Transverse colon (tissue), 4 donors: ENCODE measurements around the gene TMEM214. TPM values are rescaled to one million over a fixed set of nuclear protein-coding genes. Genes with fewer than 3 reads are reported as not detected.

Experiments
- DNase-seq: peaks from one replicate; pipeline ENCODE4 v3.0.0-alpha.2; 2019
- H3K27ac ChIP-seq, 4 donors: fragments of 200-600 bp; sonication (generic); 2 replicates each; pipeline ENCODE4 v1.5.1; 2016 to 2018; ENCODE audit warnings: inconsistent platforms in 4 of 4
- H3K27me3 ChIP-seq: fragments of 200-600 bp; sonication (generic); 2 replicates; pipeline ENCODE4 v1.5.1; 2017; ENCODE audit warnings: inconsistent platforms
- H3K36me3 ChIP-seq, 4 donors: fragments of 200-600 bp; sonication (generic); 2 replicates each; pipeline ENCODE4 v1.5.1; 2017 to 2019; ENCODE audit warnings: inconsistent platforms in 4 of 4
- H3K4me1 ChIP-seq, 4 donors: fragments of 200-600 bp; sonication (generic); 2 replicates each; pipeline ENCODE4 v1.5.1; 2017 to 2020; ENCODE audit warnings: inconsistent platforms in 4 of 4
- H3K4me3 ChIP-seq, 4 donors: fragments of 200-600 bp; sonication (generic); 1 replicate in 1 of 4; 2 replicates in 3 of 4; pipeline versions ENCODE4 v1.5.1 to v1.6.1; 2017 to 2019; ENCODE audit warnings: inconsistent platforms in 4 of 4
- H3K9me3 ChIP-seq, 2 donors: fragments of 200-600 bp; sonication (generic); 2 replicates each; pipeline ENCODE4 v1.5.1; 2017 to 2019; ENCODE audit warnings: inconsistent platforms in 2 of 2
- EP300 ChIP-seq: sonication (generic); formaldehyde crosslinking; IDR thresholded peaks from one replicate; pipeline ENCODE4 v1.6.1; 2017; ENCODE audit warnings: antibody characterized with exemption, low read depth
- POLR2A ChIP-seq: fragments of 450-650 bp; IDR thresholded peaks from one replicate; pipeline ENCODE4 v1.6.1; 2016; ENCODE audit warnings: antibody characterized with exemption, mild to moderate bottlenecking, moderate library complexity
- POLR2AphosphoS5 ChIP-seq, 3 donors: sonication (generic); formaldehyde crosslinking; IDR thresholded peaks; one replicate each; pipeline ENCODE4 v1.6.1; 2016; ENCODE audit warnings: antibody characterized with exemption in 3 of 3
- WGBS, 2 donors: methylation state at CpG; one replicate each; pipeline ENCODE4 v1.1.5; 2018; ENCODE audit warnings: low coverage in 1 of 2; 5-methylcytosine and 5-hydroxymethylcytosine counted together
- in situ Hi-C, 4 donors: fragments of 200-750 bp; cut with MboI; loops; one replicate each; pipeline versions ENCODE4 v1.15.0 to v1.15.1; 2017; ENCODE audit warnings: low sequenced_read_pairs in 3 of 4, low pct_ligation_motif_present in 1 of 4, low pct_unique_long_range_greater_than_20kb in 1 of 4
- intact Hi-C: fragments of 100-400 bp; cut with DNase I; formaldehyde crosslinking; loops from one replicate; pipeline ENCODE4 v1.15.1; 2023; ENCODE audit warnings: low total_unique reads
- total RNA-seq, 4 donors: library from RNA; depleted of rRNA; stranded (reverse); fragments of >200 nt; gene quantifications; one replicate each; pipeline ENCODE4 v1.1.0, GENCODE V29; 2016
- TF ChIP-seq, protein P1 (sequence below), 5 experiments: fragments of 200-600 bp in 3 of 5; fragments of 450-650 bp in 2 of 5; sonication (generic) in 3 of 5; IDR thresholded peaks; 1 replicate in 2 of 5; 2 replicates in 3 of 5; pipeline ENCODE4 v1.5.1; 2016 to 2017; ENCODE audit warnings: antibody characterized with exemption in 5 of 5, inconsistent platforms in 3 of 5, mild to moderate bottlenecking in 2 of 5, moderate library complexity in 1 of 5

The TMEM214 gene
- total RNA-seq, 4 donors from 2014 or later: 51.2 to 179 (median 127) TPM

DNA sequence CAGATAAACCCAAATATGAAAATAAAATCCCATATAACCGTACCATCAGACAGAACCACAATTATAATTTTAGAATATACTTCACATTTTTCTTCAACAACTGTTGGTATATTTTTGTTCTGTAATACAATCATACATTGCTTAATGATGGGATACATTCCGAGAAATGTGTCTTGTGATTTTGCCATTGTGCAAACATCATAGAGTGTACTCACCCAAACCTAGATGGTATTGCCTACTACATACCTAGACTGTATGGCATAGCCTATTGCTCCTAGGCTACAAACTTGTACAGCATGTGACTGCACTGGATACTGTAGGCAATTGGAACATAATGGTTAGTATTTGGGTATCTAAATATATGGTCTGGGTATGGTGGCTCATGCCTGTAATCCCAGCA lies 31.8 kb upstream of the TMEM214 start:
- Histone ChIP-seq H3K4me3 (no peak overlapping the region), H3K27ac (no peak overlapping the region), H3K4me1 (no peaks in the 10 kb centered on the region), H3K9me3 (no peaks in the 10 kb centered on the region), H3K27me3 (no peaks in the 10 kb centered on the region), H3K36me3 (no peaks in the 10 kb centered on the region)
- intact Hi-C loops: no loop called here
- TF ChIP-seq POLR2A (no peak), EP300 (no peak), POLR2AphosphoS5 (IDR thresholded peaks at IDR 0.05) (no peak)
- TF ChIP-seq, protein P1, sequence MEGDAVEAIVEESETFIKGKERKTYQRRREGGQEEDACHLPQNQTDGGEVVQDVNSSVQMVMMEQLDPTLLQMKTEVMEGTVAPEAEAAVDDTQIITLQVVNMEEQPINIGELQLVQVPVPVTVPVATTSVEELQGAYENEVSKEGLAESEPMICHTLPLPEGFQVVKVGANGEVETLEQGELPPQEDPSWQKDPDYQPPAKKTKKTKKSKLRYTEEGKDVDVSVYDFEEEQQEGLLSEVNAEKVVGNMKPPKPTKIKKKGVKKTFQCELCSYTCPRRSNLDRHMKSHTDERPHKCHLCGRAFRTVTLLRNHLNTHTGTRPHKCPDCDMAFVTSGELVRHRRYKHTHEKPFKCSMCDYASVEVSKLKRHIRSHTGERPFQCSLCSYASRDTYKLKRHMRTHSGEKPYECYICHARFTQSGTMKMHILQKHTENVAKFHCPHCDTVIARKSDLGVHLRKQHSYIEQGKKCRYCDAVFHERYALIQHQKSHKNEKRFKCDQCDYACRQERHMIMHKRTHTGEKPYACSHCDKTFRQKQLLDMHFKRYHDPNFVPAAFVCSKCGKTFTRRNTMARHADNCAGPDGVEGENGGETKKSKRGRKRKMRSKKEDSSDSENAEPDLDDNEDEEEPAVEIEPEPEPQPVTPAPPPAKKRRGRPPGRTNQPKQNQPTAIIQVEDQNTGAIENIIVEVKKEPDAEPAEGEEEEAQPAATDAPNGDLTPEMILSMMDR (IDR thresholded peaks at IDR 0.05): no peak
- WGBS, 2 donors: 92 to 100% methylated on average over 2 of the region's 2 CpGs
- in situ Hi-C loops: no loop called here
- DNase-seq: no peak

DNA sequence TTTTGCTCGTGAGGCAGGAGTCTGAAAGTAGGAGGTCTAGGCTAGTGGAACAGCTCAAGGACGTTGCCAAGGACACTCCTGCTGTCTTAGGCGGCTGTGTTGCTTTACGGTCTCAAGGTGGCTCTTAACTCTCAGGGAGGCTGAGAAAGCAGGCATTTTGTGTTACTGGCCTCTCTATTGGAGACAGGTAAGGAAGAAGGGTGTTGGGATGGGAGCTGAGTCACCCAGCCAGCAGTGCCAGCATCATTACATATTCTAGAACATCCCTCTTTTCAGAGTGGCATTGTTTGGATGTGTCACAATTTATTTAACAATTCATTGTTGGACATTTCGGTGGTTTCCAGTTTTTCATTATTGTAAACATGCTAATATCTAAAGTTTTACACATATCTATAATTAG lies 30.8 kb upstream of the TMEM214 start:
- no peak overlapping the region for H3K4me3 ChIP-seq
- in situ Hi-C loops (no loop called here), intact Hi-C loops (no loop called here)
- no peaks in the 10 kb centered on the region for H3K4me1 ChIP-seq
- no peaks in the 10 kb centered on the region for H3K9me3 ChIP-seq
- H3K27ac ChIP-seq: no peak overlapping the region
- TF ChIP-seq POLR2AphosphoS5 (IDR thresholded peaks at IDR 0.05) (no peak), EP300 (no peak), POLR2A (no peak)
- TF ChIP-seq, protein P1 (IDR thresholded peaks at IDR 0.05): no peak
- WGBS, 2 donors: 67 to 83% methylated on average over 1 to 5 of the region's 5 CpGs
- no peaks in the 10 kb centered on the region for H3K36me3 ChIP-seq
- no peaks in the 10 kb centered on the region for H3K27me3 ChIP-seq
- DNase-seq: no peak

DNA sequence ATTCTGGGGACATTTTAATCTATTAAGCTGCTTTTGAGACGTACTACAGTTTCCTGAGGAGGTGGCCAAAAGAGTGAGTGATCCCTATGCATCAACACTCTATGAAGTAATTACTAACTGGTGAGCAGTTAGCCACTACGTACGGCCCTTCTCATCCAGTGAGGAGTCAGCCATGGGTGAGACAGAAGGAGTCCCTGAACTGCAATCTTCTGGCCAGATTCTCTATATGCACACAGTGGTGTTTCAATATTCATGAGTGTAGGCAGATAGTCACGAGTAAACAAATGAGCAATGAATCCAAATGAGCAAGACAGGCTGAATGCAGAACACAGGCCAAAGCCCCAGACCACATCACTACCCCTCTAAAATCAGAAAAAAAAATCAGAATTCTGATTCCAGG lies 29.8 kb upstream of the TMEM214 start:
- DNase-seq: no peak
- 81 to 90% methylated on average over 3 to 4 of the region's 4 CpGs for WGBS, 2 donors
- no peaks in the 10 kb centered on the region for H3K9me3 ChIP-seq
- H3K27me3 ChIP-seq: no peaks in the 10 kb centered on the region
- TF ChIP-seq, protein P1 (IDR thresholded peaks at IDR 0.05): no peak
- no peak for TF ChIP-seq POLR2A
- no peak for TF ChIP-seq POLR2AphosphoS5 (IDR thresholded peaks at IDR 0.05)
- no peak for TF ChIP-seq EP300
- no peaks in the 10 kb centered on the region for H3K4me1 ChIP-seq
- intact Hi-C loops (no loop called here), in situ Hi-C loops (no loop called here)
- no peaks in the 10 kb centered on the region for H3K36me3 ChIP-seq
- H3K4me3 ChIP-seq: no peak overlapping the region
- H3K27ac ChIP-seq: no peak overlapping the region

DNA sequence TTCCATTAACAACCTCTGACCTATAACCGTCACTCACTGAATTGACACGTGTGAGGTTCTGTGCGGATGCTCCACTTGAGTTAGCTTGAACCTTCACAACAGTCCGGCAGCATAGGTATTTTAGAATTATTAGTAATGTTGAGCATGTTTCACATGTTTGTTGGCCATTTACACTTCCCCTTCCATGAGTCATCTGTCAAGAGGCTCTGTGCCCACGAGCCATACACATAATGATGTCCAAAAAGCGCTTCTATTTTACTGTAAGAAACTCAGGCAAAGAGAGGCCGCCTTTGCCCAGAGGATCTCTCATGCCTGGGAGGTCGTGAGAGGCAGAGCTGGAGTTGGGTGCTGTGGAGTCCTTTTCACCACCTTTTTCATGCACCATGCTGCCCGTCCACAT lies 28.9 kb upstream of the TMEM214 start:
- in situ Hi-C loops (no loop called here), intact Hi-C loops (no loop called here)
- Histone ChIP-seq H3K27ac (no peak overlapping the region), H3K9me3 (no peaks in the 10 kb centered on the region), H3K27me3 (no peaks in the 10 kb centered on the region), H3K36me3 (no peaks in the 10 kb centered on the region), H3K4me1 (no peaks in the 10 kb centered on the region), H3K4me3 (no peak overlapping the region)
- 80 to 82% methylated on average over 4 to 9 of the region's 9 CpGs for WGBS, 2 donors
- TF ChIP-seq POLR2AphosphoS5 (IDR thresholded peaks at IDR 0.05) (no peak), EP300 (no peak)
- TF ChIP-seq, protein P1 (IDR thresholded peaks at IDR 0.05): no peak
- no peak for DNase-seq
